CD4-positive, alpha-beta T cell treated with Interleukin-15 for 1 hour (primary cell): ENCODE results near the gene PLN.

Experiments
- DNase-seq: peaks from one replicate; pipeline ENCODE4 v3.0.0-alpha.2; 2020

The PLN gene

GRCh38 chr6:118548136-118548535, at the start of gene PLN:
PLN (plus strand) TSS chr6:118548296; CDS start chr6:118558922, 10,626 bp downstream.
- DNase-seq: no peak

GRCh38 chr6:118500130-118501015, 47.7 kb upstream of the PLN start:
- no peak for DNase-seq

DNA sequence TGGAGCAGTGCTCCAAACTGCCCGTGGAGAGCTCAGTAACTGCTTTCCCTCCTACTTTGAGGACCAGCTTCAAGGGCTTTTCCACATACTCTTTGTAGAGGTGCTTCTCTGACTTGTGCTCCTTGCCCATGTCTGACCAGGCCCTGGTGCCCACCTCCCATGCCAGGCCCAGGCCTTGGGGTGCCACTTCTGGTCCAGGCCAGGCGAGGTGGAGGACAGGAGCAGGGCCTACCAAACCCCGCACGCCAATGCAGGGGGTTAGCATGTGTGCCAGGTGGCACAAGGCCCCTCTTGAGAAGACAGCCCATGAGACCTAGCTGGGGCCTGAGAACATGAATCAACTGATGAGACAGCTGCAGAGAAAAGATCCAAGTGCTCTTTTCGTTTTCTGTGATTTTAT, 47.0 kb upstream of the PLN start:
- no peak for DNase-seq

GRCh38 chr6:118501765-118502164, 46.3 kb upstream of the PLN start:
- DNase-seq: no peak

DNA sequence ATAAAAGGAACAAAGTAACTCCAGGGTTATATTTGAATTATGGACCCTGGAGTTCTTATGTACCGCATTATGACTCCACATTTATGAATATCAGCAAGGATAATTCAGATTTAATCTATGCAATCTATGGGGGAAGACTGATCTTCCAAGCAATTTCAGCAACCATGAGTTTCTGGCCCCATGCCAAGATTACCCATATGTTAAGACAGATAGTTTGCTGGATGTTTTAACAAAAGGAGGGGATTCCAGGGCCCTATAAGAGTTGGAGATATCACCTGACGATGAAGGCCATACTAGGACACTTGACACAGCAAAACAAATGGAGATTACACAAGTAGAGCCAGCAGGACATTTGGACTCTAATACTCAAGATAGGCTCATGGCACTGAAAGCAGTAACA, 45.9 kb upstream of the PLN start:
- DNase-seq: no peak

DNA sequence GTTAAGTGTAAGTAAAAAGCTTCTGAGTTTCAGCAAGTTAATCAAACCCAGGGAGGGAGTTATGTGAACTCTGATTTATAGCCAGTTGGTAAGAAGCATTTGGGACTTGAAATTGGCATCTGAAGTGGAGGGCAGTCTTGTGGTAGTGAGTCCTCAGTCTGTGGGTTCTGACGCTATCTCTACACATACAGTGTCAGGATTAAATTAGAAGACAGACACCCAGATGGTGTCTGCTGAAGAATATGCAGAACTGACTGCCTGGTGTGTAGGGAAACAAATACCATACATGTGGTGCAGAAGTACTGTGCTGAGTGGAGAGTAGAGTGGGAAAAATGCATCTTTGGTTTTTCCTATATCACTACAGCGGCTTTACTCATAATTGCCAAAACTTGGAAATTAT, 43.5 kb upstream of the PLN start:
- DNase-seq: no peak

GRCh38 chr6:118505656-118506055, 42.4 kb upstream of the PLN start:
- DNase-seq: no peak

GRCh38 chr6:118506071-118506638, 41.9 kb upstream of the PLN start:
- DNase-seq: no peak

DNA sequence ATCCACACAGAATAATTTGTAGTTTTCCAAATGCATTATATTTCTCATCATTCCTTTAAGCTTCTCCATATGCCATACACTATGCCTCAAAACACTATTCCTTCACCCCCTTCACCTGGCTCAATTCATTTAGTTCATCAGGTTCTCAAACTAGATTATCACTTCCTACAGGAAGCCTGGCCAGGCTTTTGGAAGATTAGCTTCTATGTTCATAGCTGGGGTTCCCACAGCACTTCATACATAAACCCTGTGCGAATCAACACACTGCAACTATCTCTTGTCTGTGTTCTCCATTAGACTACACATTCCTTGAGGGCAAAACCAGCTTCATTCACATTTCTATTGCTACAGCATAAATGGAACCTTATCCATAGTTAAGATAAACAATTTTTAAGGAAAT, 40.5 kb upstream of the PLN start:
- DNase-seq: no peak

DNA sequence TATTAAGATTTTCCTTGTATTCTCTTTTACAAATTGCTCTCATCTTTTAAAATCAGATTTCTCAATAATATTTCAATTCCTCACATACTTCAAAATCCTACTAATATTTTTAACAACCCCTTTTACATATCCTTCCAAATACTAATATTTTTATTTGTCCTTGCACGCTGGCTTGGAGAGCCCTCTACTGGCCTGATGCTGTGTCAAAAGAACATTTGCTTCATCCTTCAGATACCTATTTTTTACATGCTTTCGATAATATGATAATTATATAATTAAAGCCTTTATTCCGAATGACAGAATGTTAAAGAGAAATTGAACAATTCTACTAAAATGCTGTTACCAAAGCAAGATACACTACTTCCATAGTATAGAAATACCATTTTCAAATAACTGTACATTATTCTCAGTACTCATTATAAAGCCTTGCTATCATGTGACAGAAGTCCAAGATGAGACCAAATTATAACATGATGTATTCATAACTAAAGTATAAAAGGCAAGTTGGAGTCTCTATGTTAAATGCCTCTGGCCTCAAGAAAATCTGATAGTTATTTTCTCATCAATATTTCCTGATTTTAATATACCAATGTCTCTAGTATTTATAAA, 39.0 kb upstream of the PLN start:
- DNase-seq: no peak

DNA sequence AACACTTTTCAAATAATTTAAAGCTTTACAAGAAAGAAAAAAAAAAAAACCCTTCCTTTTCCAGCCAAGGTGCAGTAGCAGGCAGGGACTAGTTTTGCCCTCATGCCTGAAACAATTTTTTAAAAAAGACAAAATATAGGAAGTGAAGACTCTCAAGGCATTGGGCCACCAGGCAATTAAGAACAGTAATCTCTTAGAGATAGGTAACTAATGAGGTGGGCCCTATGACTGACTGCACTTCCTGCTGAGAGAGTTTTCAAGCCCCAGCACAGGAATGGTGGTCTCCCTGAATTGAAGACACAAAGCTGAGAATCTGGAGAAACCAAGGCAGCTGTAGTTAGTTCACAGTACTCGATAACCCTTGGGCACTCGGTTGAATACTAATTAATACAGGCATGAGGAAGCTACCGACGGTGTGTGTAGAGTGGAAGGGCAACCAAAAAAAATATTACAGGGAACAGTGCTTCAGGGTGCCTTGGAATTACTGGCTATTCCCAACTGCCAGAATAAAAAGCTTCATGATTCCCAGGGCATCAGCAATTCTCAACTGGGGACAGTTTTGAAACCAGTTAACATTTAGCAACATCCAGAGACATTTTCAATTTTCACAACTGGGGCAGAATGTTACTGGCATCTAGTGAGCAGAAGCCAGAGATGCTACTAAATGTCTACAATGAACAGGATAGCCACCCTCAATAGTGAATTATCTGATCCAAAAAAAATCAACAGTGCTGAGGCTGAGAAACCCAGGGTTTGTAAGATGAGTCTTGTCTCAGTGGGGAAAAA, 36.0 kb upstream of the PLN start:
- no peak for DNase-seq

- DNase-seq: no peak
Measured at GRCh38 chr6:118514689-118515088, 33.4 kb upstream of the PLN start.

DNA sequence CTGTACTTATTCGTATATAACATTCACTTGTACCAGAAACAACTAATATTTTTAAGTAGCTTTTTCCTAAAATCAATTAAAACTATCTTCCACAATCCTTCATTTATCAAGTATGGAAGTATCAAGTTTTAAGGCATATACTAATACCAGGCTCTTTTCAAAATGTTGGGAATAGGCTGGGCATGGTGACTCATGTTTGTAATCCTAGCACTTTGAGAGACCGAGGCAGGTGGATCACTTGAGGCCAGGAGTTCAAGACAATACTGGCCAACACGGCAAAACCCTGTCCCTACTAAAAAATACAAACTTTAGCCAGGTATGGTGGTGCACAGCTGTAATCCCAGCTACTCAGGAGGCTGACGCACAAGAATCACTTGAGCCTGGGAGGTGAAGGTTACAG, 25.7 kb upstream of the PLN start:
- no peak for DNase-seq

GRCh38 chr6:118523216-118523615, 24.9 kb upstream of the PLN start:
- DNase-seq: no peak

DNA sequence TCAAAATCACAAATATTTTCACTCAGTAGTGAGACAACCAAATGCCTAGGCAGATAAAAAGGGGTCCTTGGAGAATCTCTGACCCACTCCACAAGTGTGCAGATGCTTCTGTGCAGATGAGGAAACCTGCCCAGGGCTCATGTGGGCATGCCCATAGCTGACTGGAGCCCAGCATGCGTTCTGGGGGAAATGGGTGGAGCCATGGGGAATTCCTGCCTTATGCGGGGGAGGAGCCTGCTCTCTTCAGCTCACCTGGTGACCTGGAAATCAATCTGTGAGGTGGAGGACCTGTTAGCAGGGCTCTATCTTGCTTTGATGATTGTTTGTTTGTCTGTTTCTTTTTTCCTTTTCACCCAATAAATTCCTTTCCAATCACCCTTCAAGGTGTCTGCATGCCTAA, 23.4 kb upstream of the PLN start:
- DNase-seq: no peak

- no peak for DNase-seq
Measured at GRCh38 chr6:118525913-118526780, 21.9 kb upstream of the PLN start.

- DNase-seq: no peak
Measured at GRCh38 chr6:118528129-118528528, 20.0 kb upstream of the PLN start.

DNA sequence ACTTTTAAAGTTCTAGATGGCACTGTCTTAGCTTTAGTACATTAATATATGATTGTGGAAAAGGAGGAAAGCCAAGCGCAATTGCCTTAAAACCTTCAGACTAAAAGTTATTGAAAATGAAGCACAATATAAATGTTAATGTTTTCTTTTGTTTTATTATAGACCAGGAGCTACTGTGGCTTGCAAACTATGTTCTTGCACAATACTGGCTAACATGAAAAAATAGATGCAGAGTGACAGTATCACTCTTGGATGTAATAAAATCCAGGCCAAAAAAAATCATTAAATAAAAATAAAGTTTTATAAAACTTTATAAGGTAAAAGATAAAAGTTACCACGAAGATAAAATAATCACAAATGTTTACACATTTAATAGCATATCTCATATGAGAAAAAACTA, 18.3 kb upstream of the PLN start:
- DNase-seq: no peak

DNA sequence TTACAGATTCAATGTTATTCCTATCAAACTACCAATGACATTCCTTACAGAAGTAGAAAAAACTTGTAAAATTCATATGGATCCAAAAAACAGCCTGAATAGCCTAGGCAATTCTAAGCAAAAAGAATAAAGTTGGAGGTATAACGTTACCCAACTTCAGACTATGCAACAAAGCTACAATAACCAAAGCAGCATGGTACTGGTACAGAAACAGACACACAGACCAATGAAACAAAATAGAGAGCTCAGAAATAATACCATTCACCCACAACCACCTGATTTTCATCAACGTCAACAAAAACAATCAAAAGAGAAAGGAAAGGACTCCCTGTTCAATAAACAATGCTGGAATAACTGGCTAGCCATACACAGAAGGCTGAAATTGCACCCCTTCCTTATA, 17.2 kb upstream of the PLN start:
- DNase-seq: no peak

- DNase-seq: no peak
Measured at GRCh38 chr6:118535176-118535844, 12.8 kb upstream of the PLN start.

DNA sequence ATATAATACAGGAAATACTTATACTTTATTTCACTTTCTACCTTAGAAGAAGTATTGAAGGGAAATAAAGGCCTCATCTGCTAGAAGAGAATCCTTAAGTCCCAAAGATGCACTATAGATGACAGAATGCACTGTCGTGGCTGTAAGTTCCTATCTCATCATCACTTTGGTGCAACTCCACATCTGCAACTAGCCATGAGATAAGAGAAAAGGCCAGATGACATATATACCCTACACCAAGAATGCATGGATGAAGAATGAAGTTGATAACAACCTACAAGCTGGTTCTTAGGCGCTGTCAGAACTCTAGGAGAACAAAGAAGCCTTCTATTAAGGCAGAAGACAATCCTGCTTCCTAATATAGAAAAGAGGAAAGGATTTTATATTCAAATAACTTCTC, 11.6 kb upstream of the PLN start:
- DNase-seq: no peak

DNA sequence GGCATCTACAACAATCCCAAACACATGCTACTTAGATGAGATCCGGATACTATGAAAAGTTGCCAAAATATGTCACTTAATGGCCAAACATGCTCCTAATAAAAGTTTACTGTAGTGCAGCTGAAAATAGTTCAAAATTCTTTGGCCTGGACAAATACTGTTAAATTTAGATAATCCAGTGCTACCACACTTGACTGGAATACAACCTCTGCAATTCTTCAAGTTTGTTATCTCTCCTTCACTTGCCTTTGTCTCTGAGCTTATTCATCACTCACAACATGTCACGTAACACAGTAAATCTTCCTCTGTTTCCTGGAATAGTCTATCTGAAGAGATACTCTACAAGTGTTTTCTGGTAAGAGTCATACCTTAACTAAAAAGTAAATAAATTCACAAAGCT, 10.5 kb upstream of the PLN start:
- DNase-seq: no peak
